Loucy (cell line): ENCODE data around the gene GNAL.

Source experiments
- CTCF ChIP-seq: fragments of 200-600 bp; sonication (generic); conservative IDR thresholded peaks from 2 replicates; pipeline ENCODE4 v1.5.1; 2014; ENCODE audit warnings: mild to moderate bottlenecking, antibody characterized with exemption, low read length
- EZH2phosphoT487 ChIP-seq: fragments of 200-600 bp; IDR thresholded peaks from 2 replicates; pipeline ENCODE4 v1.6.1; 2018; ENCODE audit warnings: antibody characterized with exemption, mild to moderate bottlenecking, moderate library complexity, borderline replicate concordance

- TF ChIP-seq CTCF (no peak), EZH2phosphoT487 (no peak)
Observed at GRCh38 chr18:11818486-11819203, 129.6 kb downstream of the GNAL start.
